Iris pigment epithelial cell (primary cell): Measurements from ENCODE around the gene ZNF627.
"Not testable (repeated sequence)": the region's sequence is repeated elsewhere in the genome, so short reads cannot be mapped to it uniquely, and the experiment has no call there.

Experiments
- DNase-seq: peaks from one replicate; pipeline ENCODE4 v3.0.0-alpha.2; 2011; ENCODE audit warnings: low read depth

Gene ZNF627

GRCh38 chr19:11574689-11575088, 22.6 kb upstream of the ZNF627 start:
- DNase-seq = no peak

GRCh38 chr19:11576227-11576626, 21.1 kb upstream of the ZNF627 start:
- no peak for DNase-seq

GRCh38 chr19:11577451-11578257, 19.6 kb upstream of the ZNF627 start, which contains the start of gene ACP5:
Gene ACP5 (minus strand): TSS chr19:11577645. CDS start chr19:11577317, 328 bp downstream.
- no peak for DNase-seq

GRCh38 chr19:11578258-11579142, 18.8 kb upstream of the ZNF627 start:
- DNase-seq = no peak

GRCh38 chr19:11580116-11580515, 17.2 kb upstream of the ZNF627 start:
- DNase-seq = no peak

- peak; percentile 61 for DNase-seq
These were observed 15.5 kb upstream of the ZNF627 start for GRCh38 chr19:11581740-11582139.

GRCh38 chr19:11586331-11586730, 11.0 kb upstream of the ZNF627 start:
- DNase-seq = no peak

GRCh38 chr19:11587302-11587974, 9.8 kb upstream of the ZNF627 start:
- peak; percentile 53 for DNase-seq

GRCh38 chr19:11587975-11588631, 9.2 kb upstream of the ZNF627 start:
- no peak for DNase-seq

GRCh38 chr19:11594084-11594483, 3.2 kb upstream of the ZNF627 start:
- DNase-seq = no peak

- no peak for DNase-seq
These were observed 1.1 kb upstream of the ZNF627 start for GRCh38 chr19:11596156-11596555.

- no peak for DNase-seq
These were observed 810 bp downstream of the ZNF627 start for GRCh38 chr19:11598103-11598483.

- DNase-seq = no peak
These were observed 1.5 kb downstream of the ZNF627 start for GRCh38 chr19:11598746-11599145.

GRCh38 chr19:11599704-11600103, 2.4 kb downstream of the ZNF627 start:
- not testable (repeated sequence) for DNase-seq

- DNase-seq = no peak
These were observed 9.2 kb downstream of the ZNF627 start for GRCh38 chr19:11606484-11606883.

GRCh38 chr19:11611730-11612129, 14.4 kb downstream of the ZNF627 start:
- no peak for DNase-seq

- no peak for DNase-seq
These were observed 15.7 kb downstream of the ZNF627 start for GRCh38 chr19:11612816-11613511.

GRCh38 chr19:11617180-11618062, 20.1 kb downstream of the ZNF627 start:
- DNase-seq = no peak

- DNase-seq = no peak
These were observed 23.3 kb downstream of the ZNF627 start for GRCh38 chr19:11620553-11620952.

GRCh38 chr19:11622401-11622800, 25.1 kb downstream of the ZNF627 start:
- DNase-seq = not testable (repeated sequence)
